GM12874 (cell line): ENCODE results near the gene BSDC1.

Source experiments
- TF ChIP-seq, protein P1 (sequence below): IDR thresholded peaks from 2 replicates; pipeline ENCODE4 v1.5.1; 2011; ENCODE audit warnings: low read depth, mild to moderate bottlenecking, control low read depth, low read length, moderate library complexity; ENCODE audit not compliant: insufficient read depth

The BSDC1 gene

DNA sequence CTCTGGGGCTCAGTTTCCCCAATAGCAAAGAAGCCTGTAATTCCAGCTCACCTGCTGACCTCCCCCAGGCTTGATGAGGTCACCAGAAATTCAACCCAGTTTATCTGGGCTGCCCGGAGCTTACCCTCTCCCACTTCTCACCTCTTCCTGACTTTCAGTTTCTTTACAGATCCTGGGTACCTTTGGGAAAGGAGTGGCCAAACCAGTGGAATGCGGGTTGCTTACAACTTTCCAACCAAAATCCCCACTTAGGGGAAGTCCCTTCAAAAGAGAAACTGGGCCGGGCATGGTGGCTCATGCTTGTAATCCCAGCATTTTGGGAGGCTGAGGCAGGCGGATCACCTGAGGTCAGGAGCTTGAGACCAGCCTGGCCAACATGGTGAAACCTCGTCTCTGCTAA is 52.3 kb downstream of the BSDC1 start:
- TF ChIP-seq, protein P1, sequence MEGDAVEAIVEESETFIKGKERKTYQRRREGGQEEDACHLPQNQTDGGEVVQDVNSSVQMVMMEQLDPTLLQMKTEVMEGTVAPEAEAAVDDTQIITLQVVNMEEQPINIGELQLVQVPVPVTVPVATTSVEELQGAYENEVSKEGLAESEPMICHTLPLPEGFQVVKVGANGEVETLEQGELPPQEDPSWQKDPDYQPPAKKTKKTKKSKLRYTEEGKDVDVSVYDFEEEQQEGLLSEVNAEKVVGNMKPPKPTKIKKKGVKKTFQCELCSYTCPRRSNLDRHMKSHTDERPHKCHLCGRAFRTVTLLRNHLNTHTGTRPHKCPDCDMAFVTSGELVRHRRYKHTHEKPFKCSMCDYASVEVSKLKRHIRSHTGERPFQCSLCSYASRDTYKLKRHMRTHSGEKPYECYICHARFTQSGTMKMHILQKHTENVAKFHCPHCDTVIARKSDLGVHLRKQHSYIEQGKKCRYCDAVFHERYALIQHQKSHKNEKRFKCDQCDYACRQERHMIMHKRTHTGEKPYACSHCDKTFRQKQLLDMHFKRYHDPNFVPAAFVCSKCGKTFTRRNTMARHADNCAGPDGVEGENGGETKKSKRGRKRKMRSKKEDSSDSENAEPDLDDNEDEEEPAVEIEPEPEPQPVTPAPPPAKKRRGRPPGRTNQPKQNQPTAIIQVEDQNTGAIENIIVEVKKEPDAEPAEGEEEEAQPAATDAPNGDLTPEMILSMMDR, result no peak

DNA sequence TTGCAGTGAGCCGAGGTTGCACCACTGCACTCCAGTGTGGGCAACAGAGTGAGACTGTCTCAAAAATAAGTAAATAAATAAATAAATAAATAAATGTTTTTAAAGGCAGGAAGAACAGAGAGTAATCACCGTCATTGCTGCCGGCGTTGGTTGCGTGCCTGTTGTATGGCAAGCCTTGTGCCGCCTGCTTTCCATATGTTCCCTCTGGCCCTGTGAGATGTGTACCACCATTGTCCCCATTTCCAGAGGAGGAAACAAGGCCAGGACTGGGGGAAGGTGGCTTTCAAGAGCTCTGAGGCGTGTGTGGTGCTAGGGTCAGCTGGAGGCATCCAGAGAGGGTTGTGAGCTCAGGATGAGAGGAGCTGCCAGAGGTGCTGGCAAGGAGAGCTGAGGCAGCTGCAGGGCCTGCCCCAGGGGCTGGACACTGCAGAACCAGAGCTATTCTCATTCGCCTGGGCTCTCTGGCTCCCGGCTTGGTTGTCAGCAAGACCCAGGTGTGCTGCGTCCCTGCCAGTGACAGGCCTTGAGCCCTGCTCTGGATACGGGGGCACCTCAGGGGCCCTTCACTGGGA is 53.0 kb downstream of the BSDC1 start:
- TF ChIP-seq, protein P1, result no peak

DNA sequence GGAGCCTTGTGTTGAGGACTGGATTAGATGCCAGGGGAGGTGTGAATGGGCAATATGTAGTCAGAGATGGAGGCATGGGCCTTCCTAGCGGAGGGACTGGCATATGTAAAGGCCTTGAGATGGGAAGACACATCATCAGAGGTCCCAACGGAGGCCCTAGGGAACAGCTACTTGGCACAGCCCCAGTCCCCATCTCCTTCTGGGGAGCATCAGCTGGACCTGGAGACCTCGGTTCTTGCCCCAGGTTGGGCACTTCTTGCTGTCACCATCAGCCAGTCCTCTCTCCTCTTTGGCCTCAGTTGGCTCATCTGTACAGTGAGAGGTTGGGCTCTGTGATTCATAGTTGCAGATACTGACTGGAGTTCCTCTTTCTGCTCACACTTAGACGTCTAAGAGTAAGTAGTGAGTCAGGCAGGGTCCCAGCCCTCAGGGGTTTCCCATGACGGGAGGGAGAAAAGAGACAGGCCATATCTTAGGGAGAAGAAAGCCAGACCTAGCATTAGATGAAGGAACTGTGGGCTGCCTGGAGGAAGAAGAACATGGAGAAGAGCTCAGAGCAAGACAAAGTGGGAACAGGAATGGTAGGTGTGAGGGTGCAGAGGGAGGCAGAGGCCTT is 54.8 kb downstream of the BSDC1 start:
- TF ChIP-seq, protein P1, result no peak

DNA sequence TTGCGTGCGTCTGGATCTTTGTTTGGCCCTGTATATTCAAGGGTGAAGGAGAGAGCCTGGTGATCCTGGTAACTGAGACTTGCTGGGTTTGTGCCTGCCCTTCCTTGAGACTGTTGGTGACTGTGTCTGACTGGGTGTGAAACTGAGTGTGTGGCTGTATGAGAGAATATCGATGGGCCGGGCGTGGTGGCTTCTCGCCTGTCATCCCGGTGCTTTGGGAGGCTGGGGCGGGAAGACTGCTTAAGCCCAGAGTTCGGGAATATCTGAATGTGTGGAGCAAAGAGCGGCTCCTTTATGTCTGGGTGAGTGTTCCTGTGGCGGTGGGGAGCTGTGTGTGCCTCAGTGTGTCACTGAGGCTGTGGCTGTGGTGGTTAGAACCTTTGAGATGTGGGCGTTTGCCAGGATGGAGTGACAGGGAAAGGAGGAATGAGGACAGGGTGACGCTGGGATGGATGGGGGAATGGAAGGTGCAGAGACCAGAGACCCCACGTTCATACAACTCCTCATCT is 55.5 kb downstream of the BSDC1 start:
- TF ChIP-seq, protein P1, result no peak

DNA sequence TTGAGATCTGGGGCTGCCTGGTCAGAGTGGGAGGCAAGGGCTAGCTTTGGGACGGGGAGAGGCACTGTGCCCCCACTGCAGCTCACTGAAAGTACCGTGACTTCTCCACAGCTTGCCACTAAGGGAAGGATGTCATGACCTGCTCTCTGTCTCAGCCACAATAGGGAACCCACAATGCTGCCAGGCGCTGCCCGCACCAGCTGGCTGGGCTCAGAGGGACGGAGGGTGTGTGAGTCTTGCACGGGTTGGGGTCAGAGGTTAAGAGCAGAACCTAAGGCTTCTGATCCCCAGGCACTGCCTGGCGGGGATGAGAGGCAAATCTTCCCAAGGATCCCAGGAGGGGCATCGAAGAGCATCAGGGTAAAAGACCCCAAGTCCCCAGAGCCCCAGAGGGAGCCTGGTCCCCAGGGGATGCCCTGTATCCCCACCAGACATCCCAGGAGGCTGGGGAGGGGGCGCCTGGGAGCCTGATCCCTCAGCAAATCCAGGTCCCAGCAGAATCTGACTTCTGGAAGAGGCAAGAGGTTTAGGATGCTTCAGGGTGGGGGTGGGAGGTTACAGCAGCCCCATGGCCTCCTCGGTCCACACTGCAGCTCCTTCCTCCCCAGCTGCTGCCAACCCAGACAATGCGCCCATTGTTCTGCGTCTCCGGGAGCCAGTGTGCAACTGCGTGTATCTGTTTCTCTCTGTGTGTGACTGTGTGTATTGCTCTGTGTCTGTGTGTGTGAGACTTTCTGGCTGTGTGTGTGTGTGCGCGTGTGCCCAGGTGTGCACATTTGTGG is 56.2 kb downstream of the BSDC1 start:
- TF ChIP-seq, protein P1, result no peak

DNA sequence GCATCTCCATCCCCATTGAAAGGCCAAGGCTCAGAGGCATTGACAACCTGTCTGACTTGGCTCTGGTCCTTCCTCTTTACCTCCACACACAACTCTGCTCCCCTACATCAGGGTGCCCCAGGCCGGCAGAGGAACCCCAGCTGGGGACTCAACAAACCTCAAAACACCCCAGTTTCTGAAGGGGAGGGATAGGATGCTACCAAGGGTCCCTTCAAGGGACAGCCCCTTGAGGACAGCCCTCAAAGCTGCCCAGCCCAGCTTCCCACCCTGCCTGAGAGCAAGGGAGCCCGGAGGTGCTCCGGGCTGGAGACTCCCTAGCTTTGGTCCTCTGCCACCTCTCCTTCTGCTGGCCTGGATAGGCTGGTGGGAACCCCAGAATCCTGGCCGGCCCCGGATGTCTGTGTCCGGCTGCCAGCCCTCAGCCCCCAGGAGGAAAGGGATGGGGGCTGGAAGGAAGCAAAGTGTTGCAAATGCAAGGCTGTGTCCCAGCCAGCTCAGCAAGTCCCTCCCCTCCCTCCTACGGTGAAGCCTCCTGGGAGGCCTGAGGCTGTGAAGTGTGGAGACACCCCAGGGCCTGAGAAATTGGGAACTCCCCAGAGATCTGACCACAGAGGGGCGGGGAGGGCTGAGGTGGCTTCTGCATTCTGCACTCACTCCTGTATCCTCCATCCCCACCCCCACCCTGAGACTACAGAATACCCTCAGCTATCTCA is 57.1 kb downstream of the BSDC1 start:
- TF ChIP-seq, protein P1, result no peak

DNA sequence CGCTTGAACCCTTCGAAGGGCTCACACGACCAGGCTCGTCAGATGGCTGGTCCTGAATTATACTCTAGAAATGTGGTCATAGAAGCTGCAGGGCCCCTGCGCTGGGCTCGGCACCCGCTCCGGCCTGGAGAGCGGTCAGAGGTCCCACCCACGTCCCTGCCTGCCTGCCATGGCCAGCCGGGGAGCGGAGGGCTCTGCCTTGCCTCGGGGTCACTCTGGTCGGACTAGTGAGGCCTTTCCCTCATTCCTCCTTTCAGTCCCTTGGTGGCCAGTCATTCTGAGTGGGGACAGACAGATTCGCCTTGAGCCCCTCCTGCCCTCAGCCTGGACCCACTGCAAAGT is 57.7 kb downstream of the BSDC1 start:
- TF ChIP-seq, protein P1, result no peak
